DND-41 (cell line): ENCODE data around the gene AARS1.
"Not testable (repeated sequence)": the region's sequence is repeated elsewhere in the genome, so short reads cannot be mapped to it uniquely, and the experiment has no call there.

Experiments used
- ATAC-seq: fragments of 200-7000 bp; cut with Tn5 transposase; 3 replicates; pipeline ENCODE4 v1.9.1; 2021; ENCODE audit warnings: low read depth; ENCODE audit not compliant: insufficient read depth
- DNase-seq: peaks from one replicate; pipeline ENCODE4 v3.0.0-alpha.2; 2020
- H2AFZ ChIP-seq: 2 replicates; pipeline ENCODE4 v1.6.0; 2012; ENCODE audit warnings: low read depth, low read length
- H3K27ac ChIP-seq: 2 replicates; pipeline ENCODE4 v1.5.1; 2012; ENCODE audit warnings: low read length, inconsistent platforms
- H3K27me3 ChIP-seq: fragments of 200-600 bp; sonication (generic); 2 replicates; pipeline ENCODE4 v1.6.0; 2012; ENCODE audit warnings: low read length, mild to moderate bottlenecking, inconsistent platforms; ENCODE audit not compliant: insufficient read depth, poor library complexity
- H3K36me3 ChIP-seq: 2 replicates; pipeline ENCODE4 v1.5.1; 2012; ENCODE audit warnings: low read length, inconsistent platforms; ENCODE audit not compliant: insufficient read depth
- H3K4me1 ChIP-seq: 2 replicates; pipeline ENCODE4 v1.5.1; 2012; ENCODE audit warnings: mild to moderate bottlenecking, low read length; ENCODE audit not compliant: insufficient read depth
- H3K4me2 ChIP-seq: 2 replicates; pipeline ENCODE4 v1.6.0; 2012; ENCODE audit warnings: mild to moderate bottlenecking, moderate library complexity, low read length, inconsistent platforms; ENCODE audit not compliant: insufficient read depth
- H3K4me3 ChIP-seq, 2 experiments: fragments of 200-600 bp in 1 of 2; shearing (Covaris generic) in 1 of 2; 2 replicates each; pipeline ENCODE4 v1.5.1; 2012 to 2016; ENCODE audit warnings: inconsistent platforms in 2 of 2, low read length in 2 of 2, mild to moderate bottlenecking in 2 of 2, low read depth in 1 of 2, moderate library complexity in 1 of 2
- H3K79me2 ChIP-seq: 2 replicates; pipeline ENCODE4 v1.6.0; 2012; ENCODE audit warnings: low read length, inconsistent platforms; ENCODE audit not compliant: insufficient read depth
- H3K9ac ChIP-seq: 2 replicates; pipeline ENCODE4 v1.6.0; 2012; ENCODE audit warnings: low read depth, mild to moderate bottlenecking, inconsistent platforms, low read length, moderate library complexity
- H3K9me3 ChIP-seq: 2 replicates; pipeline ENCODE4 v1.5.1; 2012; ENCODE audit warnings: low read length, moderate library complexity, mild to moderate bottlenecking, inconsistent platforms; ENCODE audit not compliant: insufficient read depth, severe bottlenecking
- H4K20me1 ChIP-seq: 2 replicates; pipeline ENCODE4 v1.6.0; 2012; ENCODE audit warnings: low read length; ENCODE audit not compliant: insufficient read depth
- EZH2 ChIP-seq: IDR thresholded peaks from 3 replicates; pipeline ENCODE4 v1.6.1; 2012; ENCODE audit warnings: borderline replicate concordance, low read depth, mild to moderate bottlenecking, moderate library complexity, low read length, inconsistent platforms; ENCODE audit not compliant: severe bottlenecking
- TF ChIP-seq, protein P1 (sequence below): IDR thresholded peaks from 2 replicates; pipeline ENCODE4 v1.5.1; 2012; ENCODE audit warnings: borderline replicate concordance, low read length, moderate library complexity, mild to moderate bottlenecking; ENCODE audit not compliant: poor library complexity, severe bottlenecking; ENCODE audit errors: extremely low read depth

AARS1 gene

DNA sequence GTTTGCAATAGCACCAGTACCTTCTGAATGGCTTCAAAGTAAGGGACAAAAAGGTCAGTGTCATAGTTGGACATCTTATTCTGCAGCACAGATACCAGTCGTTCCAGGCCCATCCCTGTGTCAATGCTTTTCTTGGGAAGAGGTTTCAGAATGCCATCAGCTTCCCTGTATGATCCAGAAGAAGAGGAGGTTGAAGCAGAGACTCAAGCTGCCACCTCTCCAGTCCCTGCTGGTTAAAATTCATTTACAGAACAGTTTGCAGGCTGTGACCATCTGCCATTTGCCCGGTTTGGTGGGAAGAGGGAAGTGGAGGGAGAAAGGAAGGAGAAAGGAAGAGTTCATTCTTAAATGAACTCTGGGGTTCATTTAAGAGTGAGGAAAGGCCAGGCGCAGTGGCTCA lies 19.1 kb downstream of the AARS1 start:
- H3K9me3 ChIP-seq, result no peaks in the 10 kb centered on the region
- peaks cover 88% of the 10 kb centered on the region for H3K36me3 ChIP-seq
- TF ChIP-seq EZH2, result no peak
- TF ChIP-seq, protein P1, sequence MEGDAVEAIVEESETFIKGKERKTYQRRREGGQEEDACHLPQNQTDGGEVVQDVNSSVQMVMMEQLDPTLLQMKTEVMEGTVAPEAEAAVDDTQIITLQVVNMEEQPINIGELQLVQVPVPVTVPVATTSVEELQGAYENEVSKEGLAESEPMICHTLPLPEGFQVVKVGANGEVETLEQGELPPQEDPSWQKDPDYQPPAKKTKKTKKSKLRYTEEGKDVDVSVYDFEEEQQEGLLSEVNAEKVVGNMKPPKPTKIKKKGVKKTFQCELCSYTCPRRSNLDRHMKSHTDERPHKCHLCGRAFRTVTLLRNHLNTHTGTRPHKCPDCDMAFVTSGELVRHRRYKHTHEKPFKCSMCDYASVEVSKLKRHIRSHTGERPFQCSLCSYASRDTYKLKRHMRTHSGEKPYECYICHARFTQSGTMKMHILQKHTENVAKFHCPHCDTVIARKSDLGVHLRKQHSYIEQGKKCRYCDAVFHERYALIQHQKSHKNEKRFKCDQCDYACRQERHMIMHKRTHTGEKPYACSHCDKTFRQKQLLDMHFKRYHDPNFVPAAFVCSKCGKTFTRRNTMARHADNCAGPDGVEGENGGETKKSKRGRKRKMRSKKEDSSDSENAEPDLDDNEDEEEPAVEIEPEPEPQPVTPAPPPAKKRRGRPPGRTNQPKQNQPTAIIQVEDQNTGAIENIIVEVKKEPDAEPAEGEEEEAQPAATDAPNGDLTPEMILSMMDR, result no peak
- no peaks in the 10 kb centered on the region for H3K4me1 ChIP-seq
- no peak overlapping the region for H2AFZ ChIP-seq
- ATAC-seq (no peak), DNase-seq (no peak)
- no peak overlapping the region for H3K27ac ChIP-seq
- peaks cover 26% of the 10 kb centered on the region; the same call in 1 of the 2 replicates for H3K79me2 ChIP-seq
- no peaks in the 10 kb centered on the region for H3K27me3 ChIP-seq
- H3K4me2 ChIP-seq, result no peak overlapping the region
- H3K4me3 ChIP-seq, result no peak overlapping the region
- no peak overlapping the region for H3K9ac ChIP-seq
- peaks cover 13% of the 10 kb centered on the region; the same call in 1 of the 2 replicates for H4K20me1 ChIP-seq

DNA sequence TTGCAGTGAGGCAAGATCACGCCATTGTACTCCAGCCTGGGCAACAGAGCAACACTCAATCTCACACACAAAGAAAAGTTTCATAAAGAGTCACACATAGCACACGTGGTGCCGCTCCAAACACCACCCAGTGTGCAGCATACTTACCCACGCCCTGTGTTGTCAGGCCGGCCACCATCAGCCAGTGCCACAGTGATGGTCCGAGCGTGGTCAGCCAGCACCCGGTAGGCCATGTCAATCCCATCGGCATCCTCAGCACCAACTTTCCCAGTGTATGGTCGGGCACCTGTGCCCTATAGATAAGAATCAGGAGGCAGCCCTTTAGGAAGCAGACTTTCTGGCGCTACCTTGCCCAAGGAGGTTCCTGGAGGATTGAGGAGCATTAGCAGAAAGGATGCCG lies 19.8 kb downstream of the AARS1 start:
- Histone ChIP-seq H3K4me3 (no peak overlapping the region), H3K9me3 (no peaks in the 10 kb centered on the region), H2AFZ (no peak overlapping the region), H3K9ac (no peak overlapping the region), H3K27me3 (no peaks in the 10 kb centered on the region), H3K4me1 (no peaks in the 10 kb centered on the region), H3K4me2 (no peak overlapping the region), H3K79me2 (peaks cover 27% of the 10 kb centered on the region; the same call in 1 of the 2 replicates), H3K36me3 (peaks cover 89% of the 10 kb centered on the region), H4K20me1 (peaks cover 13% of the 10 kb centered on the region; the same call in 1 of the 2 replicates), H3K27ac (no peak overlapping the region)
- TF ChIP-seq, protein P1, result no peak
- no peak for TF ChIP-seq EZH2
- DNase-seq, result no peak
- no peak for ATAC-seq

DNA sequence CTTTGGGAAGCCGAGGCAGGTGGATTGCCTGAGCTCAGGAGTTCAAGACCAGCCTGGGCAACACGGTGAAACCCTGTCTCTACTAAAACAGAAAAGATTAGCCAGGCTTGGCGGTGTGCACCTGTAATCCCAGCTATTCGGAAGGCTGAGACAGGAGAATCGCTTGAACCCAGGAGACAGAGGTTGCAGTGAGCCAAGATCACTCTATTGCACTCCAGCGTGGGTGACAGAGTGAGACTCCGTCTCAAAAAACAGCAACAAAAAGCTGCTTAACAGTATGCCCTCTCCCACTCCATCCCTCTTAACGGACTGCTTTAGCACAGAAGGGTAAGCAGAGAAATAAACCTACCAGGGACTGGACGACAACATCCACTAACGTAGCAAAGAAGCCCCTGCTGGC lies 21.4 kb downstream of the AARS1 start:
- H3K9me3 ChIP-seq, H2AFZ ChIP-seq, H3K9ac ChIP-seq, H3K4me1 ChIP-seq, DNase-seq, H3K27me3 ChIP-seq, H3K4me3 ChIP-seq, H3K4me2 ChIP-seq, H3K27ac ChIP-seq, ATAC-seq: not testable (repeated sequence)
- H4K20me1 ChIP-seq, result peaks cover 15% of the 10 kb centered on the region; the same call in 1 of the 2 replicates
- H3K36me3 ChIP-seq, result peaks cover 94% of the 10 kb centered on the region
- H3K79me2 ChIP-seq, result peaks cover 22% of the 10 kb centered on the region; the same call in 1 of the 2 replicates

DNA sequence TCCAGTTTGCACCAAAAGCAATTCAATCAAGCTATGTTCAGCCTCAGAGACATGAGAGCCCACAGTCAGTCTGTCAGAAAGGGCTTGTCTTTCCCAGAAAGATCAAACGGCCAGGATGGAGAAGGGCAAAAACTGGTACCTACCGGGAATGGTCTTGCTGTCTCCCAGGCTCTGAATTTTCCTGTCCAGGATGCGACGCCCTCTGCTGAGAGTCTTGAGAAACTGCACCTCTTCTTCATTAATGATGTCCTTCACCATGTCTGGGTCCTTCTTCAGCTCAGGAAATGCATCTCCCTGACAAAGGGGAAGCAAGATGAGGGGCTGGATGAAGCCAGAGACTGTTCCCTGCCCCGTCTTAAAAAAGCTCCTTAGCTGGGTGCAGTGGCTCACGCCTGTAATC lies 21.8 kb downstream of the AARS1 start:
- Histone ChIP-seq H3K4me1 (no peaks in the 10 kb centered on the region), H3K36me3 (peaks cover 94% of the 10 kb centered on the region), H4K20me1 (peaks cover 15% of the 10 kb centered on the region; the same call in 1 of the 2 replicates), H3K4me2 (no peak overlapping the region), H3K9ac (no peak overlapping the region), H3K79me2 (peaks cover 21% of the 10 kb centered on the region; the same call in 1 of the 2 replicates), H3K27me3 (no peaks in the 10 kb centered on the region), H2AFZ (no peak overlapping the region), H3K4me3 (no peak overlapping the region), H3K27ac (no peak overlapping the region), H3K9me3 (no peaks in the 10 kb centered on the region)
- peak; percentile 66 for ATAC-seq
- TF ChIP-seq, protein P1, result peak; percentile 76
- TF ChIP-seq EZH2, result no peak
- peak; percentile 43 for DNase-seq

DNA sequence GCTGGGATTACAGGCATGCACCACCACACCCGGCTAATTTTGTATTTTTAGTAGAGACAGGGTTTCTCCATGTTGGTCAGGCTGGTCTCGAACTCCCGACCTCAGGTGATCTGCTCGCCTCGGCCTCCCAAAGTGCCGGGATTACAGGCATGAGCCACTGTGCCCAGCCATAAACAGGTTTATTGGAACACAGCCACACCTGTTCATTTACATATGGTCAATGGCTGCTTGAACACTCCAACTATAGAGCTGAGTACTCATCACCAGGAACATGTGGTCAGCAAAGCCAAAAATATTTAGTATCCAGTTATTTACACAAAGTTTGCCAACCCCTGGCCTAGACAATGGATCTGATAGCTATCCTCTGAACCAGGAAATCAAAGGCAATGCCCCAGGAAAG lies 29.4 kb downstream of the AARS1 start:
- Histone ChIP-seq H3K79me2 (peaks cover 17% of the 10 kb centered on the region), H4K20me1 (peaks cover 31% of the 10 kb centered on the region), H3K36me3 (peaks cover 94% of the 10 kb centered on the region)
- H3K27ac ChIP-seq, H2AFZ ChIP-seq, H3K4me1 ChIP-seq, H3K9ac ChIP-seq, ATAC-seq, H3K4me2 ChIP-seq, DNase-seq, H3K4me3 ChIP-seq, H3K27me3 ChIP-seq, H3K9me3 ChIP-seq: not testable (repeated sequence)
